Neural cell (in vitro differentiated cells): Measurements from ENCODE around the gene PDK4. TPM values are rescaled to one million over a fixed set of nuclear protein-coding genes. Genes with fewer than 3 reads are reported as not detected.

ENCODE experiments used
- H2AFZ ChIP-seq: fragments of 200-600, 300-800 bp; sonication (generic), shearing (Covaris generic); 2 replicates; pipeline ENCODE4 v1.6.0; 2014; ENCODE audit warnings: low read depth, mild to moderate bottlenecking, antibody characterized with exemption, low read length, moderate library complexity
- H3F3A ChIP-seq: fragments of 200-600 bp; shearing (Covaris generic); 2 replicates; pipeline ENCODE4 v1.6.1; 2016; ENCODE audit warnings: mild to moderate bottlenecking, moderate library complexity, mixed read lengths, antibody characterized with exemption, low read length; ENCODE audit not compliant: insufficient read depth, poor library complexity, severe bottlenecking
- H3K27ac ChIP-seq: fragments of 200-600, 300-800 bp; sonication (generic), shearing (Covaris generic); 2 replicates; pipeline ENCODE4 v1.5.1; 2014; ENCODE audit warnings: mild to moderate bottlenecking, low read length, moderate library complexity
- H3K27me3 ChIP-seq: fragments of 300-800, 200-600 bp; sonication (generic), shearing (Covaris generic); 2 replicates; pipeline ENCODE4 v1.6.0; 2014; ENCODE audit warnings: mild to moderate bottlenecking, low read depth, low read length, moderate library complexity; ENCODE audit not compliant: insufficient read depth
- H3K36me3 ChIP-seq: fragments of 300-800, 200-600 bp; sonication (generic), shearing (Covaris generic); 2 replicates; pipeline ENCODE4 v1.5.1; 2014; ENCODE audit warnings: mild to moderate bottlenecking, antibody characterized with exemption, low read length, moderate library complexity; ENCODE audit not compliant: insufficient read depth
- H3K4me2 ChIP-seq: fragments of 300-800, 200-600 bp; sonication (generic), shearing (Covaris generic); 2 replicates; pipeline ENCODE4 v1.6.0; 2014; ENCODE audit warnings: mild to moderate bottlenecking, low read length
- H3K4me3 ChIP-seq: fragments of 300-800, 200-600 bp; sonication (generic), shearing (Covaris generic); 2 replicates; pipeline ENCODE4 v1.5.1; 2014; ENCODE audit warnings: mild to moderate bottlenecking, low read length, moderate library complexity
- H3K79me2 ChIP-seq: fragments of 200-600 bp; shearing (Covaris generic); replicated peaks from 2 replicates; pipeline ENCODE4 v1.6.0; 2014; ENCODE audit warnings: mild to moderate bottlenecking, low read length, moderate library complexity; ENCODE audit not compliant: insufficient read depth
- H3K9ac ChIP-seq: fragments of 300-800, 200-600 bp; sonication (generic), shearing (Covaris generic); 2 replicates; pipeline ENCODE4 v1.6.1; 2016; ENCODE audit warnings: mild to moderate bottlenecking, low read length, mixed read lengths
- H3K9me2 ChIP-seq: fragments of 200-600 bp; shearing (Covaris generic); 2 replicates; pipeline ENCODE4 v1.6.1; 2016; ENCODE audit warnings: mild to moderate bottlenecking, low read length, mixed read lengths; ENCODE audit not compliant: insufficient read depth
- H3K9me3 ChIP-seq: fragments of 200-600, 300-800 bp; sonication (generic), shearing (Covaris generic); 2 replicates; pipeline ENCODE4 v1.6.1; 2016; ENCODE audit warnings: mild to moderate bottlenecking, mixed run types, low read length, moderate library complexity, mixed read lengths
- H4K20me1 ChIP-seq: fragments of 200-600 bp; shearing (Covaris generic); 2 replicates; pipeline ENCODE4 v1.6.1; 2016; ENCODE audit warnings: mild to moderate bottlenecking, mixed run types; ENCODE audit not compliant: insufficient read depth
- EZH2 ChIP-seq: fragments of 200-600, 300-800 bp; shearing (Covaris generic), sonication (generic); IDR thresholded peaks from 2 replicates; pipeline ENCODE4 v1.6.1; 2014; ENCODE audit warnings: antibody characterized with exemption, low read length, borderline replicate concordance, mild to moderate bottlenecking; ENCODE audit not compliant: insufficient read depth, poor library complexity, severe bottlenecking
- POLR2AphosphoS5 ChIP-seq: IDR thresholded peaks from 2 replicates; pipeline ENCODE4 v1.6.1; 2012
- RAD21 ChIP-seq: fragments of 450-650 bp; conservative IDR thresholded peaks from 2 replicates; pipeline ENCODE4 v1.6.1; 2014; ENCODE audit warnings: antibody characterized with exemption, mild to moderate bottlenecking, moderate library complexity
- REST ChIP-seq: IDR thresholded peaks from 2 replicates; pipeline ENCODE4 v1.6.1; 2012; ENCODE audit warnings: borderline replicate concordance
- SMC3 ChIP-seq: fragments of 450-650 bp; conservative IDR thresholded peaks from 2 replicates; pipeline ENCODE4 v1.6.1; 2014; ENCODE audit warnings: antibody characterized with exemption, mild to moderate bottlenecking, moderate library complexity; ENCODE audit not compliant: poor library complexity
- TAF1 ChIP-seq: IDR thresholded peaks from 2 replicates; pipeline ENCODE4 v1.6.1; 2012; ENCODE audit warnings: low read depth
- polyA plus RNA-seq: library from polyadenylated mRNA; depleted of rRNA; stranded (reverse); fragments of >200 nt; gene quantifications from 2 replicates; pipeline ENCODE4 v1.2.3, GENCODE V29; 2014

PDK4 gene
- polyA plus RNA-seq, 1 donor from 2014 or later = not detected

- no peak overlapping the region for H3K27ac ChIP-seq
- H2AFZ ChIP-seq = no peak overlapping the region
- H3K9me2 ChIP-seq = no peaks in the 10 kb centered on the region
- H3K9ac ChIP-seq = no peak overlapping the region
- H3K9me3 ChIP-seq = no peaks in the 10 kb centered on the region
- H3K4me2 ChIP-seq = no peak overlapping the region
- no peaks in the 10 kb centered on the region for H3K36me3 ChIP-seq
- no peaks in the 10 kb centered on the region for H3K79me2 ChIP-seq
- TF ChIP-seq TAF1 = no peak
- no peak for TF ChIP-seq EZH2
- TF ChIP-seq SMC3 = no peak
- TF ChIP-seq POLR2AphosphoS5 = no peak
- no peak for TF ChIP-seq REST
- no peak for TF ChIP-seq RAD21
- H3F3A ChIP-seq = no peaks in the 10 kb centered on the region
- no peak overlapping the region for H3K4me3 ChIP-seq
- H4K20me1 ChIP-seq = no peaks in the 10 kb centered on the region
- no peaks in the 10 kb centered on the region for H3K27me3 ChIP-seq
Observed at GRCh38 chr7:95534796-95535195, 61.5 kb downstream of the PDK4 start.

Other genes starting within 250 kb of the PDK4 start
- not detected in 2 replicates for gene PON3, start 200.1 kb downstream of the PDK4 start, polyA plus RNA-seq
- 23.1 and 28.1 TPM in 2 replicates for gene PON2, start 161.5 kb downstream of the PDK4 start, polyA plus RNA-seq
- 0.11 and 0.56 TPM in 2 replicates for gene ASB4, start 110.6 kb downstream of the PDK4 start, polyA plus RNA-seq
- gene DYNC1I1, start 176.0 kb upstream of the PDK4 start, polyA plus RNA-seq = 28.9 and 29.6 TPM in 2 replicates